HG03196 (cell line): ENCODE results near the gene POMGNT1.
A peak's percentile ranks its signal among the peaks of the same experiment; 100 is the strongest.
"Not testable (repeated sequence)": the region's sequence is repeated elsewhere in the genome, so short reads cannot be mapped to it uniquely, and the experiment has no call there.

Source experiments
- ATAC-seq: cut with Tn5 transposase; IDR thresholded peaks from one replicate; pipeline ENCODE4 v1.9.1; 2021; ENCODE audit not compliant: unreplicated experiment

Gene POMGNT1

GRCh38 chr1:46197964-46198811 is at the start of gene POMGNT1:
TSS of gene POMGNT1 (minus strand) at chr1:46198434. CDS start at chr1:46197821, 613 bp downstream.
- peak; percentile 72 for ATAC-seq

- peak; percentile 93 for ATAC-seq
These were observed 49.3 kb upstream of the POMGNT1 start, which contains the start of gene RAD54L for GRCh38 chr1:46247436-46248121. TSS of gene RAD54L (plus strand) at chr1:46247763. CDS start at chr1:46248406, 643 bp downstream.

GRCh38 chr1:46246548-46247435 is 48.6 kb upstream of the POMGNT1 start:
- peak; percentile 44 for ATAC-seq

- not testable (repeated sequence) for ATAC-seq
These were observed 47.9 kb upstream of the POMGNT1 start for GRCh38 chr1:46246136-46246535.

GRCh38 chr1:46244656-46245371 is 46.6 kb upstream of the POMGNT1 start:
- no peak for ATAC-seq

GRCh38 chr1:46243831-46244230 is 45.6 kb upstream of the POMGNT1 start:
- ATAC-seq = not testable (repeated sequence)

- ATAC-seq = no peak
These were observed 44.7 kb upstream of the POMGNT1 start for GRCh38 chr1:46242918-46243317.

- not testable (repeated sequence) for ATAC-seq
These were observed 43.5 kb upstream of the POMGNT1 start for GRCh38 chr1:46241733-46242132.

GRCh38 chr1:46238865-46239264 is 40.6 kb upstream of the POMGNT1 start:
- not testable (repeated sequence) for ATAC-seq

GRCh38 chr1:46236882-46237281 is 38.6 kb upstream of the POMGNT1 start:
- no peak for ATAC-seq

- ATAC-seq = not testable (repeated sequence)
These were observed 33.0 kb upstream of the POMGNT1 start for GRCh38 chr1:46231231-46231630.

- ATAC-seq = no peak
These were observed 26.7 kb upstream of the POMGNT1 start for GRCh38 chr1:46224966-46225365.

GRCh38 chr1:46223472-46223943 is 25.3 kb upstream of the POMGNT1 start:
- ATAC-seq = peak; percentile 58

- ATAC-seq = not testable (repeated sequence)
These were observed 24.8 kb upstream of the POMGNT1 start for GRCh38 chr1:46223055-46223454.

GRCh38 chr1:46221749-46222148 is 23.5 kb upstream of the POMGNT1 start:
- ATAC-seq = no peak

- no peak for ATAC-seq
These were observed 22.6 kb upstream of the POMGNT1 start for GRCh38 chr1:46220808-46221207.

- no peak for ATAC-seq
These were observed 21.6 kb upstream of the POMGNT1 start for GRCh38 chr1:46219551-46220520.

GRCh38 chr1:46218443-46218842 is 20.2 kb upstream of the POMGNT1 start:
- ATAC-seq = no peak

GRCh38 chr1:46215504-46215903 is 17.3 kb upstream of the POMGNT1 start:
- no peak for ATAC-seq
